Sigmoid colon (tissue), 4 donors: ENCODE measurements around the gene AGBL1.

Experiments
- CTCF ChIP-seq, 4 experiments: fragments of 450-650 bp in 3 of 4; fragments of 200-600 bp in 1 of 4; IDR thresholded peaks; one replicate each; pipeline ENCODE4 v1.5.1; 2016 to 2019; ENCODE audit warnings: antibody characterized with exemption in 4 of 4, mild to moderate bottlenecking in 3 of 4, moderate library complexity in 2 of 4
- EP300 ChIP-seq, 4 donors: sonication (generic); formaldehyde crosslinking; IDR thresholded peaks; one replicate each; pipeline ENCODE4 v1.6.1; 2017; ENCODE audit warnings: antibody characterized with exemption in 4 of 4
- POLR2A ChIP-seq, 2 donors: fragments of 450-650 bp; IDR thresholded peaks; one replicate each; pipeline ENCODE4 v1.6.1; 2016; ENCODE audit warnings: antibody characterized with exemption in 2 of 2, mild to moderate bottlenecking in 2 of 2, moderate library complexity in 2 of 2

DNA sequence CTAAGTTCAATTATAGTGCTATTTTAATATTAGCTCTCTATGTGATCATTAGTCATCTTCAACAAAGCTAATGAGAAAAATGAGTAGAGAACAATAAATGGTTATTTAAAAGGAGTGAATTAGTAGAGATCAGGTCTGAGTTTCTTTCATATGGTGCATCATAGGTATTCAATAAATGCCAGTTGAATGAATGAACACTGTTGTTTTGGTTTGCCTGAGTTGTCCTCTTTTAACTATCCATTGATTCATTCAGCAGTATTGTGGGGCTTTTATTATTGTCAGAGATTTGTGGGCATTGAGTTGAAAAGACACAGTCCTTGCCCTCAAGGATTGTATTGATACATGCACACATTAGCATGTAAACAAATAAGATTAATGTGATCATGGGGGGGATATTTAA is 88.2 kb downstream of the AGBL1 start:
- no peak for TF ChIP-seq CTCF (IDR thresholded peaks at IDR 0.05)
- TF ChIP-seq POLR2A (IDR thresholded peaks at IDR 0.05) = no peak
- TF ChIP-seq EP300 (IDR thresholded peaks at IDR 0.05) = no peak
